Right atrium auricular region (tissue), 2 donors: ENCODE measurements around the gene ABO. TPM values are rescaled to one million over a fixed set of nuclear protein-coding genes. Genes with fewer than 3 reads are reported as not detected.
"Not testable (repeated sequence)": the region's sequence is repeated elsewhere in the genome, so short reads cannot be mapped to it uniquely, and the experiment has no call there.

ENCODE experiments used
- DNase-seq: peaks from one replicate; pipeline ENCODE4 v3.0.0-alpha.2; 2019; ENCODE audit warnings: low spot score
- H3K27ac ChIP-seq, 2 donors: fragments of 200-600 bp; sonication (generic); 1 replicate in 1 of 2; 2 replicates in 1 of 2; pipeline ENCODE4 v1.5.1; 2016 to 2019
- H3K27me3 ChIP-seq, 2 donors: fragments of 200-600 bp; sonication (generic); one replicate each; pipeline versions ENCODE4 v1.5.1 to v1.6.0; 2017 to 2019
- H3K36me3 ChIP-seq: fragments of 200-600 bp; sonication (generic); one replicate; pipeline ENCODE4 v1.5.1; 2016
- H3K4me1 ChIP-seq, 2 donors: fragments of 200-600 bp; sonication (generic); one replicate each; pipeline versions ENCODE4 v1.5.1 to v1.6.0; 2017 to 2019
- H3K4me3 ChIP-seq, 2 donors: fragments of 200-600 bp; sonication (generic); 1 replicate in 1 of 2; 2 replicates in 1 of 2; pipeline ENCODE4 v1.5.1; 2017 to 2019; ENCODE audit warnings: mild to moderate bottlenecking in 1 of 2, moderate library complexity in 1 of 2
- H3K9me3 ChIP-seq, 2 donors: fragments of 200-600 bp; sonication (generic); one replicate each; pipeline ENCODE4 v1.5.1; 2019
- CTCF ChIP-seq, 2 donors: fragments of 200-600 bp; sonication (generic); IDR thresholded peaks; one replicate each; pipeline ENCODE4 v1.5.1; 2019; ENCODE audit warnings: antibody characterized with exemption in 2 of 2
- total RNA-seq, 2 donors: library from RNA; depleted of rRNA; stranded (reverse); fragments of >200 nt; gene quantifications; one replicate each; pipeline ENCODE4 v1.1.0, GENCODE V29; 2016

Gene ABO
- total RNA-seq, 2 donors from 2014 or later = 1.1 to 2.5 TPM

- Histone ChIP-seq H3K27ac (no peak overlapping the region), H3K4me3 (no peak overlapping the region), H3K9me3 (peaks cover 0 to 7% of the 10 kb centered on the region in 2 donors), H3K4me1 (no peaks in the 10 kb centered on the region), H3K27me3 (no peaks in the 10 kb centered on the region), H3K36me3 (no peaks in the 10 kb centered on the region)
- DNase-seq = no peak
- TF ChIP-seq CTCF (IDR thresholded peaks at IDR 0.05) = no peak
Measured at GRCh38 chr9:133294257-133294656, 19.3 kb upstream of the ABO start.

- Histone ChIP-seq H3K9me3 (peaks cover 0 to 7% of the 10 kb centered on the region in 2 donors), H3K27ac (no peak overlapping the region), H3K4me1 (no peaks in the 10 kb centered on the region), H3K36me3 (no peaks in the 10 kb centered on the region), H3K27me3 (no peaks in the 10 kb centered on the region), H3K4me3 (no peak overlapping the region)
- no peak for DNase-seq
- TF ChIP-seq CTCF (IDR thresholded peaks at IDR 0.05) = no peak
Measured at GRCh38 chr9:133290751-133291302, 15.8 kb upstream of the ABO start.

- Histone ChIP-seq H3K36me3 (no peaks in the 10 kb centered on the region), H3K27me3 (no peaks in the 10 kb centered on the region), H3K4me1 (no peaks in the 10 kb centered on the region), H3K4me3 (no peak overlapping the region), H3K9me3 (peaks cover 0 to 7% of the 10 kb centered on the region in 2 donors), H3K27ac (no peak overlapping the region)
- DNase-seq = no peak
- no peak for TF ChIP-seq CTCF (IDR thresholded peaks at IDR 0.05)
Measured at GRCh38 chr9:133286523-133286922, 11.5 kb upstream of the ABO start.

GRCh38 chr9:133285252-133285775, 10.3 kb upstream of the ABO start:
- TF ChIP-seq CTCF (IDR thresholded peaks at IDR 0.05) = no peak
- Histone ChIP-seq H3K27me3 (no peaks in the 10 kb centered on the region), H3K9me3 (no peaks in the 10 kb centered on the region), H3K36me3 (no peaks in the 10 kb centered on the region), H3K27ac (no peak overlapping the region), H3K4me3 (no peak overlapping the region), H3K4me1 (no peaks in the 10 kb centered on the region)
- DNase-seq = no peak

- no peak for DNase-seq
- Histone ChIP-seq H3K27ac (no peak overlapping the region), H3K4me3 (no peak overlapping the region), H3K36me3 (no peaks in the 10 kb centered on the region), H3K27me3 (no peaks in the 10 kb centered on the region), H3K9me3 (no peaks in the 10 kb centered on the region), H3K4me1 (no peaks in the 10 kb centered on the region)
- no peak for TF ChIP-seq CTCF (IDR thresholded peaks at IDR 0.05)
Measured at GRCh38 chr9:133284362-133284761, 9.4 kb upstream of the ABO start.

GRCh38 chr9:133283255-133284032, 8.4 kb upstream of the ABO start:
- H3K27ac ChIP-seq, H3K9me3 ChIP-seq, H3K27me3 ChIP-seq, H3K4me1 ChIP-seq, H3K36me3 ChIP-seq, H3K4me3 ChIP-seq: not testable (repeated sequence)
- peak; percentile 13 for DNase-seq
